Measurements from ENCODE around the gene ADCY6.

ADCY6 gene

DNA sequence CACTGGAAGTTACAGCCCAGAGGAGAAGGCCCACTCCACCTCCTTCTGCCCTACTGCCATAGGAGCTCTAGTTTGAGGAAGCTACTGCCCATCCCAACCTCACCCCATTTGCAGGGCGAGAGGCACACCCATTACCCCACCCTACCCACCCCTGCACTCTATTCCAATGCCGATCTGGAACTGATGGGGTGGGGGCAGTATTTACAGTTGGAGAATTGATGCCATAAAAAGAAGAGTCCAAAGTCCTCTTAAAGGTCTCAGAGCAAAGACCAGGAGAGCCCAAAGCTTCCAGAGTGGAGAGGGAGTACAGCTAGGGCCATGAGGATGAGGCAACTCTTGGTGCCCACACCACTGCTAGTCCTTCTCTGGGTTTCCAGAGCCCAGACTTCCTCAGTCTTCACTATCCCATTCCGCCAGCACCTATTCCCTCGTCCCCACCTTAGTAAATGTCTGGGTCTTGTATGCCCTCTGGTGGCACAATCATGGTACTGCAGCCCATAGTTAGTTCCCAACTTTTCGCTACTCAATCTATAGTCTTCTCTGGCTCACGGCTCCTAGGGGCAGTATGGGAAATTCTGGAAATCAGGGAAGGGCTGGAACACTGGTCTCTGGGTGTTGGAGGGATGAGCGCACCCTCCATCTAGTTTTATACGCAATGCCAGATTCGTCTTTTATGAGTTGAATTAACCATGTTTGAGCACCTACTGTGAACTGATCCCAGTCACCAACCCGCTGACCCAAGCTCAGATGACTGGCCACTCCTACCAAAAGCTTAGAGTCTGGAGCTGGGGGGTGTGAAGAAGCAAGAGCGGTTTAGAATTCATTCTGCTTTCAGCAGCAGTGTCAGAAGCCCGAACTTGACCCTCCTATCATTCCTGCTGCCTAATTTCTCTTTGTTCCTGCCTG lies 6.9 kb upstream of the ADCY6 start:
- Histone ChIP-seq H3K9ac (ENCODE audit: low read depth, low read length) (no peak overlapping the region), H3K4me2 (ENCODE audit: low read length) (peak overlapping the region; percentile 8), H3K27me3 (ENCODE audit: control insufficient read depth, insufficient read depth, low read length) (no peaks in the 10 kb centered on the region), H3K9me3 (replicated peaks; ENCODE audit: low read length) (no peaks in the 10 kb centered on the region), H3K4me1 (ENCODE audit: control insufficient read depth, insufficient read depth, low read length) (no peaks in the 10 kb centered on the region), H3K4me3 (ENCODE audit: low read length) (no peak overlapping the region), H3K36me3 (ENCODE audit: insufficient read depth, low read length) (no peaks in the 10 kb centered on the region)

DNA sequence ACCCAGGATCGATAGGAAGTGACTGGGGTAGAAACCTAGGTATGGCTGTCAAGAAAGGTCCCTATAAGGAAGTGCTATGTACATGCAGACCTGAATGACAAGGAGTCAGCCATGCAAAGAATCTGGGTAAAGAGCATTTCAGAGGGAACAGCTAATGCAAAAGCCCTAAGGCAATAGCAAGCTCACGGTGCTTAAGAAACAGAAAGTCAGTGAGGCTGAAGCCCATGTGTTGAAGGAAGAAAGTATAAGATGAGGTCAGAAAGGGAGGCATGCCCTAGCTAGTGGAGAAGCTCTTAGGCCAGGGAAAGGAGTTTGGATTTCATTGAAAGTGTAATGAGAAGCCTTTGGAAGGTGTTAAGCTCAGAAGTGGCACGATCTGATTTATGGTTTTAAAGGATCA lies 6.0 kb upstream of the ADCY6 start:
- Histone ChIP-seq H3K9me3 (replicated peaks; ENCODE audit: low read length) (no peaks in the 10 kb centered on the region), H3K4me2 (ENCODE audit: low read length) (no peak overlapping the region), H3K4me1 (ENCODE audit: control insufficient read depth, insufficient read depth, low read length) (no peaks in the 10 kb centered on the region), H3K27me3 (ENCODE audit: control insufficient read depth, insufficient read depth, low read length) (no peaks in the 10 kb centered on the region), H3K4me3 (ENCODE audit: low read length) (no peak overlapping the region), H3K9ac (ENCODE audit: low read depth, low read length) (no peak overlapping the region), H3K36me3 (ENCODE audit: insufficient read depth, low read length) (no peaks in the 10 kb centered on the region)

GRCh38 chr12:48793696-48794095 lies 4.8 kb upstream of the ADCY6 start:
- H3K36me3 ChIP-seq (ENCODE audit: insufficient read depth, low read length) = no peaks in the 10 kb centered on the region
- no peaks in the 10 kb centered on the region for H3K4me1 ChIP-seq (ENCODE audit: control insufficient read depth, insufficient read depth, low read length)
- H3K9ac ChIP-seq (ENCODE audit: low read depth, low read length) = no peak overlapping the region
- no peak overlapping the region for H3K4me3 ChIP-seq (ENCODE audit: low read length)
- no peak overlapping the region for H3K4me2 ChIP-seq (ENCODE audit: low read length)
- H3K27me3 ChIP-seq (ENCODE audit: control insufficient read depth, insufficient read depth, low read length) = no peaks in the 10 kb centered on the region
- no peaks in the 10 kb centered on the region for H3K9me3 ChIP-seq (replicated peaks; ENCODE audit: low read length)

DNA sequence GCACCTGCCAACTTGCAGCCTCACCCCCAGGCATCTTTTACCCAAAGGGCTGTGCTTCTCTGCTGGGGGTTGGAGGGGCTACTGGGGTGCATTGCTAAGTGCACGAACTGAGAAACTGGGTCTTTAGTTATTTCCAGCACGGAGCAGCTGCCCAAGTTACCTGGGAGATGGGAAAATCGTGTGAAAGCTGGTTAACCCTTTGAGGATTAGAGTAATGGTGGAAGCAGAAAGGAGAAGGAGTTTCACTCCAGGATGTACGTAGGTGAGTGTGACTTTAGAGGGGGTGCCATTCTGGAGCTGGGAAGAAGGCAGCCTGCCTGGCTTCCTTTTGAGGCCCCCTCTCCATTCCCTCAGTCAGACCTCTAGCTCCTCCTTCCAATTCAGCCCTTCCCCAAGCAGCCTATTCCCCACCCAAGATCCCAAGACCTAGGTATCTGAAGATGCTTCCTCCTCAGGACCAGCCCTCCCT lies 1.0 kb upstream of the ADCY6 start:
- peaks cover 13% of the 10 kb centered on the region for H3K4me1 ChIP-seq (ENCODE audit: control insufficient read depth, insufficient read depth, low read length)
- H3K9ac ChIP-seq (ENCODE audit: low read depth, low read length) = no peak overlapping the region
- H3K4me2 ChIP-seq (ENCODE audit: low read length) = peak overlapping the region; percentile 95
- H3K27me3 ChIP-seq (ENCODE audit: control insufficient read depth, insufficient read depth, low read length) = no peaks in the 10 kb centered on the region
- no peaks in the 10 kb centered on the region for H3K9me3 ChIP-seq (replicated peaks; ENCODE audit: low read length)
- no peaks in the 10 kb centered on the region for H3K36me3 ChIP-seq (ENCODE audit: insufficient read depth, low read length)
- peak overlapping the region; percentile 99 for H3K4me3 ChIP-seq (ENCODE audit: low read length)

- peaks cover 13% of the 10 kb centered on the region for H3K4me1 ChIP-seq (ENCODE audit: control insufficient read depth, insufficient read depth, low read length)
- peak overlapping the region; percentile 95 for H3K4me2 ChIP-seq (ENCODE audit: low read length)
- H3K36me3 ChIP-seq (ENCODE audit: insufficient read depth, low read length) = no peaks in the 10 kb centered on the region
- no peaks in the 10 kb centered on the region for H3K9me3 ChIP-seq (replicated peaks; ENCODE audit: low read length)
- peak overlapping the region; percentile 99 for H3K4me3 ChIP-seq (ENCODE audit: low read length)
- H3K9ac ChIP-seq (ENCODE audit: low read depth, low read length) = peak overlapping the region; percentile 89
- H3K27me3 ChIP-seq (ENCODE audit: control insufficient read depth, insufficient read depth, low read length) = no peaks in the 10 kb centered on the region
Measured at GRCh38 chr12:48788524-48788853, 400 bp downstream of the ADCY6 start.

DNA sequence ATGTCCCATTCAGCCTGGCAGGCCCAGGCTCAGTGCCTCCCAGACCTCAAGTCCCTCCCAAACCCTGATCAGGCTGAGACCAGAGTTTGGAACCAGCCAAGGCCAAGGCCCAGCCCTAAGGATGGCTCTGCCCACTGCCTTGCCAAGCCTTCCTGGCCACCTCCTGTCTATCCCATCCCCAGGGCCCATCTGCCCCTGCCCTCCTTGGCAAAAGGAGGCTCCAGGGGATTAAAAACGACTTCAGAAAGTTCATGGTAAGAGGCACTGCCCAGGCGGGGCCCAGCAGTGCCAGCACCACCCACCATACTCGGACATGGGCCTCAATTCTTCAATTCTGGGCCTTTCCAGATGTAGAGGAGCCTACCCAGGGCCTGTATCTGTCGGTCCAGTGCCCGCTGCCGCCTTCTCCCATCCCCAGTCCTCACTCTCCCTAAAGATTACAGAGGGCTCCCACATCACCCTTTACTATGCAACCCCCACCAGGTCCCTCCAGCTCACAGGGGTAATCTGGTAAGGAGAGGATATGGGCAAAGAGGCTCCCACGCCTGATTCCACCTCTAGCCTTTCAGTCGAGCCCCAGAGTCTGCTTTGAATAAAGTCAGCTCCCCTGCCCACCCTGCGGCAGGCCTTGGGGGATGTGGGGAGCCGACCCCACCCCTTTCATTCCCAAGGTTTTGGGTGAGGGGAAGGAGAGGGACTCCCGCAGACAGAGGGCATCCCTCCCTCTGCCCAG lies 932 bp downstream of the ADCY6 start:
- Histone ChIP-seq H3K4me2 (ENCODE audit: low read length) (peak overlapping the region; percentile 95), H3K27me3 (ENCODE audit: control insufficient read depth, insufficient read depth, low read length) (no peaks in the 10 kb centered on the region), H3K9me3 (replicated peaks; ENCODE audit: low read length) (no peaks in the 10 kb centered on the region), H3K4me3 (ENCODE audit: low read length) (peak overlapping the region; percentile 99), H3K36me3 (ENCODE audit: insufficient read depth, low read length) (no peaks in the 10 kb centered on the region), H3K9ac (ENCODE audit: low read depth, low read length) (peak overlapping the region; percentile 89), H3K4me1 (ENCODE audit: control insufficient read depth, insufficient read depth, low read length) (peaks cover 13% of the 10 kb centered on the region)

- no peaks in the 10 kb centered on the region for H3K9me3 ChIP-seq (replicated peaks; ENCODE audit: low read length)
- peak overlapping the region; percentile 95 for H3K4me2 ChIP-seq (ENCODE audit: low read length)
- H3K4me3 ChIP-seq (ENCODE audit: low read length) = peak overlapping the region; percentile 99
- peaks cover 13% of the 10 kb centered on the region for H3K4me1 ChIP-seq (ENCODE audit: control insufficient read depth, insufficient read depth, low read length)
- peak overlapping the region; percentile 89 for H3K9ac ChIP-seq (ENCODE audit: low read depth, low read length)
- no peaks in the 10 kb centered on the region for H3K27me3 ChIP-seq (ENCODE audit: control insufficient read depth, insufficient read depth, low read length)
- H3K36me3 ChIP-seq (ENCODE audit: insufficient read depth, low read length) = no peaks in the 10 kb centered on the region
Measured at GRCh38 chr12:48786591-48787544, 2.0 kb downstream of the ADCY6 start.

DNA sequence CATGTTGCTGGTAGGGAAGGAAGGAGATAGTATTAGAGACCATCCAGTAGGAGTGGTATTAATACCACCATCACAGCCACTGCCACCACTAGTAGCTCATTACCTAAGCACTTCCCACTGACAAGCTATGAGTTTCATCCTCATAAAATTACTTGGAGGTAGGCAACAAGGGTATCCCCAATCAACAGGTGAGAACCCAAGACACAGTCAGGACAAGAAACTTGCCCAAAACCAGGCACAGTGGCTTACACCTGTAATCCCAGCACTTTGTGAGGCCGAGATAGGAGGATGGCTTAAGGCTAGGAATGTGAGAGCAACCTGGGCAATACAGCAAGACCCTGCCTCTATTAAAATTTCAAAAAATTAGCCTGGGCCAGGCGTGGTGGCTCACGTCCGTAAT lies 5.5 kb downstream of the ADCY6 start:
- H3K4me2 ChIP-seq (ENCODE audit: low read length) = no peak overlapping the region
- H3K36me3 ChIP-seq (ENCODE audit: insufficient read depth, low read length) = no peaks in the 10 kb centered on the region
- H3K27me3 ChIP-seq (ENCODE audit: control insufficient read depth, insufficient read depth, low read length) = no peaks in the 10 kb centered on the region
- H3K9ac ChIP-seq (ENCODE audit: low read depth, low read length) = no peak overlapping the region
- H3K9me3 ChIP-seq (replicated peaks; ENCODE audit: low read length) = no peaks in the 10 kb centered on the region
- H3K4me3 ChIP-seq (ENCODE audit: low read length) = no peak overlapping the region
- H3K4me1 ChIP-seq (ENCODE audit: control insufficient read depth, insufficient read depth, low read length) = peaks cover 20% of the 10 kb centered on the region

- Histone ChIP-seq H3K4me1 (ENCODE audit: control insufficient read depth, insufficient read depth, low read length) (peaks cover 18% of the 10 kb centered on the region), H3K9ac (ENCODE audit: low read depth, low read length) (no peak overlapping the region), H3K4me2 (ENCODE audit: low read length) (no peak overlapping the region), H3K4me3 (ENCODE audit: low read length) (no peak overlapping the region), H3K9me3 (replicated peaks; ENCODE audit: low read length) (no peaks in the 10 kb centered on the region), H3K27me3 (ENCODE audit: control insufficient read depth, insufficient read depth, low read length) (no peaks in the 10 kb centered on the region), H3K36me3 (ENCODE audit: insufficient read depth, low read length) (no peaks in the 10 kb centered on the region)
Measured at GRCh38 chr12:48782457-48783395, 6.2 kb downstream of the ADCY6 start.

DNA sequence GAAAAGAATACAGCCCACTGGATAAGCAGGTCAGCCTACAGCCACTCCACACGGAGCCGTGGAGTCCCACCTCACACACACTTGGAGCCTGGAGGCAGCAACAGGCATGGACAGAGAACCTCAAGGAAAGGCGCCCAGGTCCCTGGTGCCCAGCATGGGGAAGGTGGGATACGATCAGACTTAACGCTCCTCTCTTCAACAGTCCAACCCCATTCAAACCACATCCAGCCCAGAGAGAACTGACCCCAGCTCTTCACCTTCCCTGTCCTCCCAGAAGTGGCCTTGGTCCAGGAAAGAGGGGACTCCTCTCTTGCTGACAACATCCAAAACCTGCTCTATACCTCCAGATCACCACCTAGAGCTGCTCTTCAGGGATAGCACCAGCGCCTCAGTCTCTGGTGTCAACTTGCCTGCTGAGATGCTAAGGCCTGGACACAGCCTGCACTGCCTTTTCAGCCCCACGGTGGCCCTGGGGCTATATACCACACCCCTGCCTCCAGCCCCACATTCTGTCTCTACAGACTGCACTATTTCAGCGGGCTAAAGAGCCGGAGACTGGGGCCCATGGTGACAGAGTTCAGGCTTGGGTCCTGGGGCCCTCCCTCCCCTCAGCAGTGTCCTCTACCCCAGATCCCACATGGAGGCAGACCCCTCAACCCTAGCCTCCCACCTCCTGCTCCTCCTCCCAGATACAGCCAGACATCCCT lies 7.0 kb downstream of the ADCY6 start:
- peaks cover 10% of the 10 kb centered on the region for H3K4me1 ChIP-seq (ENCODE audit: control insufficient read depth, insufficient read depth, low read length)
- H3K27me3 ChIP-seq (ENCODE audit: control insufficient read depth, insufficient read depth, low read length) = no peaks in the 10 kb centered on the region
- H3K9ac ChIP-seq (ENCODE audit: low read depth, low read length) = no peak overlapping the region
- no peak overlapping the region for H3K4me2 ChIP-seq (ENCODE audit: low read length)
- no peaks in the 10 kb centered on the region for H3K9me3 ChIP-seq (replicated peaks; ENCODE audit: low read length)
- no peak overlapping the region for H3K4me3 ChIP-seq (ENCODE audit: low read length)
- peaks cover 6% of the 10 kb centered on the region for H3K36me3 ChIP-seq (ENCODE audit: insufficient read depth, low read length)
